OCI-LY3 (cell line): ENCODE data around the gene PAF1.
A peak's percentile ranks its signal among the peaks of the same experiment; 100 is the strongest.
"Not testable (repeated sequence)": the region's sequence is repeated elsewhere in the genome, so short reads cannot be mapped to it uniquely, and the experiment has no call there.

Source experiments
- H2AFZ ChIP-seq: fragments of 200-600, 300-600 bp; shearing (Covaris generic); 2 replicates; pipeline ENCODE4 v1.6.0; 2014; ENCODE audit warnings: antibody characterized with exemption, low read depth, low read length
- H3K27ac ChIP-seq: fragments of 200-600, 300-600 bp; sonication (generic); 2 replicates; pipeline ENCODE4 v1.5.1; 2014; ENCODE audit warnings: mild to moderate bottlenecking, low read length, moderate library complexity, mixed read lengths
- H3K27me3 ChIP-seq: fragments of 200-600, 300-600 bp; sonication (generic); 2 replicates; pipeline ENCODE4 v1.6.1; 2014; ENCODE audit warnings: low read depth, low read length, mixed read lengths
- H3K36me3 ChIP-seq: fragments of 200-600, 300-600 bp; sonication (generic); replicated peaks from 2 replicates; pipeline ENCODE3; 2014; ENCODE audit warnings: low read depth, low read length, mixed read lengths
- H3K4me1 ChIP-seq: fragments of 300-600, 200-600 bp; sonication (generic); 2 replicates; pipeline ENCODE4 v1.6.1; 2014; ENCODE audit warnings: low read length, mixed read lengths
- H3K4me2 ChIP-seq: fragments of 200-600, 300-600 bp; sonication (generic); 2 replicates; pipeline ENCODE4 v1.6.1; 2014; ENCODE audit warnings: low read length, mixed read lengths
- H3K4me3 ChIP-seq: fragments of 300-600, 200-600 bp; sonication (generic); 2 replicates; pipeline ENCODE4 v1.5.1; 2014; ENCODE audit warnings: antibody characterized with exemption, mild to moderate bottlenecking, low read length, moderate library complexity
- H3K79me2 ChIP-seq: fragments of 300-600, 200-600 bp; shearing (Covaris generic); 2 replicates; pipeline ENCODE4 v1.6.1; 2014; ENCODE audit warnings: mild to moderate bottlenecking, low read length, mixed read lengths
- H3K9ac ChIP-seq: fragments of 300-600, 200-600 bp; shearing (Covaris generic); 2 replicates; pipeline ENCODE4 v1.6.0; 2014; ENCODE audit warnings: mild to moderate bottlenecking, low read length, moderate library complexity
- H3K9me3 ChIP-seq: fragments of 200-600, 300-600 bp; shearing (Covaris generic); 2 replicates; pipeline ENCODE4 v1.6.1; 2014; ENCODE audit warnings: low read length, mixed read lengths; ENCODE audit not compliant: insufficient read depth
- H4K20me1 ChIP-seq: fragments of 200-600, 300-600 bp; sonication (generic); 2 replicates; pipeline ENCODE4 v1.6.1; 2016; ENCODE audit warnings: low read length, mixed read lengths; ENCODE audit not compliant: insufficient read depth
- EZH2phosphoT487 ChIP-seq: fragments of 200-600 bp; shearing (Covaris generic); IDR thresholded peaks from 2 replicates; pipeline ENCODE4 v1.6.1; 2018; ENCODE audit warnings: antibody characterized with exemption, mixed run types, low read depth
- TF ChIP-seq, protein P1 (sequence below): fragments of 200-600, 300-600 bp; sonication (generic); IDR thresholded peaks from 2 replicates; pipeline ENCODE4 v1.5.1; 2014; ENCODE audit warnings: antibody characterized with exemption, low read length, low read depth

Gene PAF1

GRCh38 chr19:39341719-39342604, 48.9 kb downstream of the PAF1 start, which contains the start of gene SAMD4B:
SAMD4B (plus strand) TSS chr19:39342421; CDS start chr19:39356894, 14,473 bp downstream.
- Histone ChIP-seq H3K9me3 (no peaks in the 10 kb centered on the region), H4K20me1 (peaks cover 21% of the 10 kb centered on the region), H3K27ac (peak within 1 kb of the TSS; percentile 51), H3K4me1 (peaks cover 28% of the 10 kb centered on the region), H3K27me3 (no peaks in the 10 kb centered on the region), H3K79me2 (peaks cover 46% of the 10 kb centered on the region), H2AFZ (peak within 1 kb of the TSS; percentile 67), H3K9ac (peak within 1 kb of the TSS; percentile 90), H3K36me3 (peaks cover 14% of the 10 kb centered on the region), H3K4me2 (peak within 1 kb of the TSS; percentile 99), H3K4me3 (peak within 1 kb of the TSS; percentile 93)
- TF ChIP-seq, protein P1, sequence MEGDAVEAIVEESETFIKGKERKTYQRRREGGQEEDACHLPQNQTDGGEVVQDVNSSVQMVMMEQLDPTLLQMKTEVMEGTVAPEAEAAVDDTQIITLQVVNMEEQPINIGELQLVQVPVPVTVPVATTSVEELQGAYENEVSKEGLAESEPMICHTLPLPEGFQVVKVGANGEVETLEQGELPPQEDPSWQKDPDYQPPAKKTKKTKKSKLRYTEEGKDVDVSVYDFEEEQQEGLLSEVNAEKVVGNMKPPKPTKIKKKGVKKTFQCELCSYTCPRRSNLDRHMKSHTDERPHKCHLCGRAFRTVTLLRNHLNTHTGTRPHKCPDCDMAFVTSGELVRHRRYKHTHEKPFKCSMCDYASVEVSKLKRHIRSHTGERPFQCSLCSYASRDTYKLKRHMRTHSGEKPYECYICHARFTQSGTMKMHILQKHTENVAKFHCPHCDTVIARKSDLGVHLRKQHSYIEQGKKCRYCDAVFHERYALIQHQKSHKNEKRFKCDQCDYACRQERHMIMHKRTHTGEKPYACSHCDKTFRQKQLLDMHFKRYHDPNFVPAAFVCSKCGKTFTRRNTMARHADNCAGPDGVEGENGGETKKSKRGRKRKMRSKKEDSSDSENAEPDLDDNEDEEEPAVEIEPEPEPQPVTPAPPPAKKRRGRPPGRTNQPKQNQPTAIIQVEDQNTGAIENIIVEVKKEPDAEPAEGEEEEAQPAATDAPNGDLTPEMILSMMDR, result peak; percentile 50
- no peak for TF ChIP-seq EZH2phosphoT487

- peak overlapping the region; percentile 51 for H3K27ac ChIP-seq
- peaks cover 42% of the 10 kb centered on the region for H3K79me2 ChIP-seq
- TF ChIP-seq, protein P1, result no peak
- TF ChIP-seq EZH2phosphoT487, result no peak
- peak overlapping the region; percentile 86 for H3K4me3 ChIP-seq
- H3K9me3 ChIP-seq, result no peaks in the 10 kb centered on the region
- peak overlapping the region; percentile 99 for H3K4me2 ChIP-seq
- H2AFZ ChIP-seq, result peak overlapping the region; percentile 67
- H3K9ac ChIP-seq, result peak overlapping the region; percentile 90
- no peaks in the 10 kb centered on the region for H3K27me3 ChIP-seq
- peaks cover 21% of the 10 kb centered on the region for H4K20me1 ChIP-seq
- peaks cover 10% of the 10 kb centered on the region for H3K36me3 ChIP-seq
- peaks cover 35% of the 10 kb centered on the region for H3K4me1 ChIP-seq
Observed at GRCh38 chr19:39341129-39341718, 49.7 kb downstream of the PAF1 start.

GRCh38 chr19:39340156-39340555, 50.8 kb downstream of the PAF1 start:
- H3K4me2 ChIP-seq, result not testable (repeated sequence)
- peaks cover 10% of the 10 kb centered on the region; the same call in 1 of the 2 replicates for H4K20me1 ChIP-seq

GRCh38 chr19:39339674-39340073, 51.2 kb downstream of the PAF1 start:
- peaks cover 28% of the 10 kb centered on the region for H3K79me2 ChIP-seq
- H3K9ac ChIP-seq, result no peak overlapping the region
- H3K4me2 ChIP-seq, result no peak overlapping the region
- TF ChIP-seq, protein P1, result no peak
- no peak for TF ChIP-seq EZH2phosphoT487
- no peak overlapping the region for H2AFZ ChIP-seq
- peaks cover 46% of the 10 kb centered on the region for H3K4me1 ChIP-seq
- H3K36me3 ChIP-seq, result peaks cover 2% of the 10 kb centered on the region
- no peak overlapping the region for H3K27ac ChIP-seq
- no peaks in the 10 kb centered on the region for H3K27me3 ChIP-seq
- no peaks in the 10 kb centered on the region for H3K9me3 ChIP-seq
- peaks cover 10% of the 10 kb centered on the region; the same call in 1 of the 2 replicates for H4K20me1 ChIP-seq
- H3K4me3 ChIP-seq, result no peak overlapping the region

More at GRCh38 chr19:39340156-39340555, 50.8 kb downstream of the PAF1 start:
- H3K27ac ChIP-seq, H3K36me3 ChIP-seq, H2AFZ ChIP-seq, H3K9me3 ChIP-seq, H3K27me3 ChIP-seq, H3K9ac ChIP-seq, H3K4me3 ChIP-seq: not testable (repeated sequence)
- Histone ChIP-seq H3K4me1 (peaks cover 41% of the 10 kb centered on the region), H3K79me2 (peaks cover 31% of the 10 kb centered on the region)
